G401 (cell line): ENCODE data around the gene RDX. TPM values are rescaled to one million over a fixed set of nuclear protein-coding genes. Genes with fewer than 3 reads are reported as not detected.
A peak's percentile ranks its signal among the peaks of the same experiment; 100 is the strongest.
"Not testable (repeated sequence)": the region's sequence is repeated elsewhere in the genome, so short reads cannot be mapped to it uniquely, and the experiment has no call there.

ENCODE experiments used
- DNase-seq: peaks from one replicate; pipeline ENCODE4 v3.0.0-alpha.2; 2015; ENCODE audit warnings: low spot score
- in situ Hi-C: cut with HindIII; loops from 2 replicates; pipeline ENCODE4 v1.10.0; 2016; ENCODE audit warnings: low sequenced_read_pairs, mixed read lengths
- total RNA-seq: library from RNA; depleted of rRNA; stranded (reverse); fragments of >200 nt; shearing (Covaris generic); gene quantifications from 2 replicates; pipeline ENCODE4 v1.2.3, GENCODE V29; 2014

RDX gene
- total RNA-seq, 1 experiment from 2014 or later: 112 TPM

GRCh38 chr11:110286298-110287040 is 9.9 kb downstream of the RDX start:
- in situ Hi-C loops: no loop called here
- DNase-seq: no peak

- in situ Hi-C loops: no loop called here
- DNase-seq: no peak
Observed at GRCh38 chr11:110283862-110284261, 12.6 kb downstream of the RDX start.

DNA sequence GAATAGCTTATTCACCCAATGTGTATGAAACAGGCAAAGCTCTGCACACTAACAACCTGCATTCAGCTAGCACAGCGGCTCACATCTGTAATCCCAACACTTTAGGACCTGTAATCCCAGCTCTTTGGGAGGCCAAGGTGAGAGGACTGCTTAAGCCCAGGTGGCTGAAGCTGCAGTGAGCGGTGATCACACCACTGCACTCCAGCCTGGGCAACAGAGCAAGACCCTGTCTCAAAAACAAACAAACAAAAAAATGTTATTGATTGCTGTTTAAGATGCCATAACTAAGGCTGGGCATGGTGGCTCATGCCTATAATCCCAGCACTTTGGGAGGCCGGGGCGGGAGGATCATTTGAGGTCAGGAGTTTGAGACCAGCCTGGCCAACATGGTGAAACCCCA is 15.8 kb downstream of the RDX start:
- DNase-seq, in situ Hi-C loops: not testable (repeated sequence)

DNA sequence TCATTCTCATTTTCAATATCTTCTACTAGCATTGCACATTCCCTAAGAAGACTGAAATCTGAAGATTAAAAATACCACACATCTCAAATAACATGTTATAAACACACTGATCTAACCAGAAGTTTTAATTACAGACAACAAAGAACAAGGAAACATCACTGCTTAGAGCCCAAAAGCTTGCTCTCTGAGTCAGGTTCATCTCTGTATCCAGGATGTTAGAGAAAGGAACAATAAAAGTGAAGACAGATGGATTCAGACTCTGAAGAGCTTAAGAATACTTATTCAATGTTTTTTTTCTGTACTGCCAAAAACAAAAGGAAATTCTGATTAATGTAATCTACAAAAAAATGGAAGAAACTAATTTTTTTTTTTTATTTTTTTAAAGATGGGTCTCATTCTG is 16.5 kb downstream of the RDX start:
- DNase-seq: no peak
- in situ Hi-C loops: no loop called here

DNA sequence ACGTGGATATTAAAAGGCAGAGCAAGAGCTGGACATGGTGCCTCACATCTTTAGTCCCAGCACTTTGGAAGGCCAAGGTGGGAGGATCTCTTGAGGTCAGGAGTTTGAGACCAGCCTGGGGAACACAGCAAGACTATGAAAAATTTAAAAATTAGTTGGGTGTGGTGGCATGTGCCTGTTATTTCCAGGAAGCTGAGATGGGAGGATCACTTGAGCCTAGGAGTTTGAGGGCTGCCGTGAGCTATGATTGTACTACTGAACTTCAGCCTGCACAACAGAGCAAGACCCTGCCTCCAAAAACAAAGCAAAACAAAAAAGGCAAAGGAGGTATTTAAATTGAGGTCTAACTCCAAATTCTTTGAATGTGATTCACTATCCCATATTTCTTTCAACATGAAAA is 23.5 kb downstream of the RDX start:
- in situ Hi-C loops: no loop called here
- no peak for DNase-seq

DNA sequence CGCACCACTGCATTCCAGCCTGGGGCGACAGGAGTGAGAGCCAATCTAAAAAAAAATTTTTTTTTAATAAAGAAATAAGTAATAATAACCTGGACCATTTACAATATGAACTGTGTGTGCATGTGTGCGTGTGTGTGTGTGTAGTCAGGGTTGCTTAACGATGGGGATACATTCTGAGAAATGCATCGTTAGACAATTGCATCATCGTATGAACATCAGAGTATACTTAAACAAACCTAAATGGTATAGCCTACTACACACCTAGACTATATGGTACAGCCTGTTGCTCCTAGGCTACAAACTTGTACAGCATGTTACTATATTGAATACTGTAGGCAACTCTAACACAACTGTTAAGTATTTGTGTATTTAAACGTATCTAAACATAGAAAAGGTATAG is 26.4 kb downstream of the RDX start:
- in situ Hi-C loops: no loop called here
- DNase-seq: no peak

- in situ Hi-C loops: no loop called here
- DNase-seq: no peak
Observed at GRCh38 chr11:110268441-110268840, 28.0 kb downstream of the RDX start.

DNA sequence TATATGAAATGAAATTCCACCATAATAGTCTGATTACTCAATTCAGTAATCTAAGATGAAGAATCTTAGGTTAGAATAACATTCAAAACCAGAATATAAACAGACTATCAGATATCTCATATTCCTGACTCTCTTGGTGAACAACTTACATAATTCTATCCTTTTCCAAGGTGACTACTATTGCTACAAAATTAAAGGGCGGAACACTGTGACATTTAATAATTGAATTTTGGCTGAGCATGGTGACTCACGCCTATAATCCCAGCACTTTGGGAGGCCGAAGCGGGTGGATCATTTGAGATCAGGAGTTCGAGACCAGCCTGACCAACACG is 34.4 kb downstream of the RDX start:
- no peak for DNase-seq
- in situ Hi-C loops: no loop called here

DNA sequence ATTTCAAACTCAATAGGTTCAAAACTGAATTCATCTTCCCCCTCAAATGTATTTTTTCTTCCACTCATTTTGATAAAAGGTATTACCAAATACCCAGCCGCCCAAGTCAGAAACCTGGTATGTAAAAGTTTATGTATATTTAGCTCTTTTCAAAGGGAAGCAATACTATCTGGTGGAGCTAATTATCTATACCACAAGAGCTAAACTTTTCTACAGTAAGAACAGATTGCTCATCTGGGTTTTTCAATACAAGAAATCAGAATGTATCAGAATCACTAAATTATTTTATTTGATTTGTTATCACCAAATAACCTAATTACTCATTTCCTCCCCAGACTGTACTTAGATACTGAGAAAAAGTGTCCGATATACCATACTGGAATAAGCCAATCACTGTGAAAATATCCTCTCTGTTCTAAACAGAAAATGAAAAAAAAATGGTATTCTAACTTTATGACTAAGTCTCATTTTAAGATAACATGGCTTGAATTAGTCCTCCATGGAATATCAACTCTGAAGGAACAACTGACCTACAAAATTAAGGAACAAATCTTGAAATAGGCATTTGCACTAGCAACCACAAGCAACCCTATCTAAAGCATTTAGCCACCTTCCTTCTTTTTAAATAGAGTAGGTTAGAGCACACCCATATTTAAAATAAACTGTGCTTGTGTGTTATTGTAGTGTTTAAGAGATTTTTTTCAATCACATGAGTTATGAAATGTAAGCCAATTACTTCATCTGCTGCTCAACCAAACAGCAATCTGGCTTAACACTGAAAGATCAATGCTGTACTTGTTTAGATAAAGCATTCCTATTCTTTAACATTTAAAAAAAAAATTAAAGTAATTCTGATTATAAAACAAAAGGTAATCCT is 35.0 kb downstream of the RDX start:
- DNase-seq: no peak
- in situ Hi-C loops: no loop called here

DNA sequence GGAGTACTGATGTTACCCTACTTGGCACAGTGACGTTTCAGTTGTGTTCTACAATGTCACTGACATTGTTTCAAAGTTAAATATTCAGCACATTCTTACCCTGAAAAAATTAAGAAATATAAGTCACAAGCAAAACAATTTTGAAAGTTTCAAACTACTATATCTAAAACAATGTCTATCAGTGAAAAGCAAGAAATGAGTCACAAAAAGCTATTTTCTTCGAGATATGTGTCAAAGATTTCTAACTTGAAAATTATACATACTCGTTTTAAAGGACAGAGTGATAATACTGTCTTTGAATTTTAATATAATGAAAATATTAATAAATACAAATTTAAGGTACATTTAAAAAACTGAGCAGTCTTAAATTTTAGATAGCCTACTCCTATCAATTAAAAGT is 42.9 kb downstream of the RDX start:
- in situ Hi-C loops: no loop called here
- DNase-seq: no peak

- in situ Hi-C loops: no loop called here
- DNase-seq: peak; percentile 31
Observed at GRCh38 chr11:110251836-110252235, 44.6 kb downstream of the RDX start.

DNA sequence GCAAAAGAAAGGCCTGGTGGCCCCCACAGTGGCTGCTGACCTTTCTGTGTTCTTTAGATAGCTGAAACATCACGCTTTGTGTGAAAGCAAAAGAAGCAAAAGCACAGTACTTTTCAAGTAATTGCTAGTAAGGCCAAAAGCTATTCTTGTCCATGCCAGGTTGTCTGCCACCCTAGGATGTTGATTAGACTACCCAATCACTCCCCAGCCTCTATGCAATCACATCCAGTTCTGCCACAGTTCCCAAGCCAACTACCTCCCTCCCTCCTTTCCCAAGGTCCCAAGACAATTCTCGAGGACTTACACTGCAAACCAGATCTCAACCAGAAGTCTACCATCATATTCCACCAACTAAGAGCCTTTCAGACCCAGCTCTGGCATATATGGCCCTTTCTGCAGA is 46.2 kb downstream of the RDX start:
- no peak for DNase-seq
- in situ Hi-C loops: no loop called here

DNA sequence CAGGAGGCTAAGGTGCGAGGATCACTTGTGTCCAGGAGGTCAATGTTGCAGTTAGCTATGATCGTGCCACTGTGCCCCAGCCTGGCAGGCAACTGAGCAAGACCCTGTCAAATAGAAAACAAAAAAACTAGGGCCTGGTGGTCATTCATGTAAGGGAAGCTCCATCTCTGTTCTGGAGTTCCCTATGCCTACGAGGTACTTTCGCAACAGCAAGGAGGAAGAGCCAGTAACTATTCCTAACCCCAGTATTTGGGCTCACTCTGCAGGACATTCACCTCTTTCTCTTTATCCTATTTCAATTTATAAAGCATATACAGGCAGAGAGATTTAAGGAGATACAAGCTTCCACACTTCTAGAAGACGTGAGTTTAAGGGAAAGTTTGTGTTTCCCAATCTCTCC is 46.6 kb downstream of the RDX start:
- DNase-seq: no peak
- in situ Hi-C loops: no loop called here

- in situ Hi-C loops: no loop called here
- no peak for DNase-seq
Observed at GRCh38 chr11:110249066-110249465, 47.3 kb downstream of the RDX start.

GRCh38 chr11:110243791-110244190 is 52.6 kb downstream of the RDX start:
- no peak for DNase-seq
- in situ Hi-C loops: no loop called here

DNA sequence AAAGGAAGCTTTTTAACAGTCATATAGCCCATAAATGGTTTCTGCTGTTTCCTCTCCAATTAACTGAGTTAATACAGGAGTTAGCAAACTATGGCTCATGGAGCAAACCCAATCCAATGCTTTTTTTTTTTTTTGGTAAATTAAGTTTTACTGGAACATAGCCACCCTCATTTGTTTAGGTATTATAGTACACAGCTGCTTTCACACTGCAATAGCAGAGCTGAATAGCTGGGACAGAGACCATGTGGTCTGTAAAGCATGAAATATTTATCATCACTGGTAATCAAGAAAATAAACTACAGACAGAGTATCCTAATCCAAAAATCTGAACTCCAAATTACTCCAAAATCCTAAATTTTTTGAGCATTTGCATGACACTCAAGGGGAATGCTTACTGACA is 53.7 kb downstream of the RDX start:
- in situ Hi-C loops: no loop called here
- DNase-seq: no peak

DNA sequence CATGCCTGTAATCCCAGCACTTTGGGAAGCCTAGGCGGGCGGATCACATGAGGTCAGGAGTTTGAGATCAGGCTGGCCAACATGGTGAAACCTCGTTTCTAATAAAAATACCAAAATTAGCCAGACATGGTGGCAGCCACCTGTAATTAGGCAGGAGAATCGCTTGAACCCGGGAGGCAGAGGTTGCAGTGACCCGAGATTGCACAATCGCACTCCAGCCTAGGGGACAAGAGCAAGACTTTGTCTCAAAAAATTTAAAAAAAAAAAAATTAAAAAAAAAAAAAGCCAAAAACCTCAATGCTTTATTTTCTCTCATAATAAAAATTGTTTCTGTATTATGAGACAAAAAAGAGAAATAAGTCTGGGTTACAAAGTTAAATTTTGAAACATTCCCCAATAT is 54.2 kb downstream of the RDX start:
- in situ Hi-C loops: no loop called here
- DNase-seq: no peak

- in situ Hi-C loops: no loop called here
- no peak for DNase-seq
Observed at GRCh38 chr11:110235966-110236365, 60.4 kb downstream of the RDX start.

- in situ Hi-C loops: no loop called here
- DNase-seq: peak; percentile 10
Observed at GRCh38 chr11:110230377-110230776, 66.0 kb downstream of the RDX start.

DNA sequence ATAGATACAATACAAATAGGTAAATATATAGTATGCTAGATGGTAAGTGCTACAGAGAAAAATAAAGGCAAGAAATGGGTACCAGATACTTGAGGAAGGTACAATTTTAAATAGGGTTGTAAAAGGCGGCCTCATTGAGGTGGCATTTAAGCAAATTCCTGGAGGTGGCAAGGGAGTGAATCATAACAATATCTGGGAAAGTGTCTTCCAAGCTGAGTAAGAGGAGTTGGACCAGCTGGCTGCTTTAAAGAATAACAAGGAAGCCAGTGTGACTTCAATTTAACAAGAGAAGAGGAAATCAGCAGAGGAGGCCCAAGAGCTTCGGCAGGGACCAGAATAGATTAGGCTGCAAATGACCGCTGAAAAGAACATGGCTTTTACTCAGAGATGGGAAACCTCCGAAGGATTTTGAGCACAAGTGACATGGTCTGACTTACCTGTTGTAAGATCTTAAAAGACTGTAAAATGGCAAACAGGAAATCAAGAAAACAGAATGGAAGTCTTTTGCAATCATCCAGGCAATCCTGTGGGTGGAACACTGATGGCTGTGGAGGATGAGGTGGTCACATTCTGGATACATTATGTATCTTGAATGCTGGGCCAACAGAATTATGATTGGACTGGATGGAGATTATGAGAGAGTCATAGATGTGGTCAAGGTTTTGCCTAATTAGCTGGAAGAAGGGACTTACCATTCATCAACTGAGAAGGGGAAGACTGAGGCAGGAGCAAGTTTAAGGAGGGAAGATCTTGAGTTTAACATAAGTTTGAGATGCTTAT is 77.2 kb downstream of the RDX start:
- DNase-seq: no peak
- in situ Hi-C loops: no loop called here
